Liver (tissue), 3 donors: Measurements from ENCODE around the gene SLC25A26.

ENCODE experiments used
- CTCF ChIP-seq: fragments of 150-350 bp; IDR thresholded peaks from 2 replicates; pipeline ENCODE4 v1.5.1; 2017; ENCODE audit warnings: improper control_type of control experiment, low read depth, low read length; ENCODE audit not compliant: missing input control
- RAD21 ChIP-seq, 2 donors: IDR thresholded peaks; 2 replicates each; pipeline ENCODE4 v1.6.1; 2016; ENCODE audit warnings: antibody characterized with exemption in 2 of 2, mild to moderate bottlenecking in 2 of 2
- SP1 ChIP-seq: IDR thresholded peaks from 2 replicates; pipeline ENCODE4 v1.6.1; 2018; ENCODE audit warnings: antibody characterized with exemption, mild to moderate bottlenecking
- donor health status: healthy.
- donor health status: healthy.

- no peak for TF ChIP-seq CTCF
- TF ChIP-seq RAD21 (IDR thresholded peaks at IDR 0.05), result no peak
- TF ChIP-seq SP1, result no peak
Observed at GRCh38 chr3:66177026-66177425, 43.8 kb upstream of the SLC25A26 start.
